ENCODE results near the gene METTL2B. TPM values are rescaled to one million over a fixed set of nuclear protein-coding genes. Genes with fewer than 3 reads are reported as not detected.
"Not testable (repeated sequence)": the region's sequence is repeated elsewhere in the genome, so short reads cannot be mapped to it uniquely, and the experiment has no call there.

METTL2B gene
- total and polyA plus RNA-seq, 2 of the 8 experiments (the other 6 are each of a cell fraction or from before 2014, with no cell fraction given) = 14.6 to 43.5 TPM

GRCh38 chr7:128537410-128537809 lies 60.9 kb downstream of the METTL2B start:
- H3K36me3 ChIP-seq (ENCODE audit: control insufficient read depth in 2 of 4, insufficient read depth in 4 of 4, low read length in 3 of 4); H3K14ac ChIP-seq (ENCODE audit: insufficient read length); POLR2A ChIA-PET (ENCODE audit: partially characterized antibody); H2AK5ac ChIP-seq (ENCODE audit: low read depth, low read length); H2BK12ac ChIP-seq (ENCODE audit: low read depth, low read length); H3K4me1 ChIP-seq (replicated peaks in 1 of 4; ENCODE audit: control insufficient read depth in 3 of 4, insufficient read depth in 4 of 4, low read length in 3 of 4); H4K8ac ChIP-seq (ENCODE audit: extremely low read depth, insufficient read depth, low read length); H3K79me1 ChIP-seq (ENCODE audit: low read depth, low read length); H2BK15ac ChIP-seq (ENCODE audit: low read length); H2AFZ ChIP-seq (ENCODE audit: low read length); H3K4ac ChIP-seq (replicated peaks; ENCODE audit: insufficient read length, low read depth, low read length); FAIRE-seq; H3K9ac ChIP-seq (replicated peaks in 1 of 4; ENCODE audit: extremely low read depth in 1 of 4, low read depth in 3 of 4, low read length in 3 of 4); H3K27me3 ChIP-seq (replicated peaks in 1 of 4; ENCODE audit: control insufficient read depth in 3 of 4, extremely low read depth in 1 of 4, insufficient read depth in 3 of 4, low read length in 3 of 4); H3K4me3 ChIP-seq (ENCODE audit: extremely low read depth in 1 of 4, insufficient read depth in 2 of 4, low read depth in 3 of 4, low read length in 4 of 4); H3K27ac ChIP-seq (ENCODE audit: low read depth, low read length); H2BK120ac ChIP-seq (replicated peaks; ENCODE audit: low read depth, low read length); H3K4me2 ChIP-seq (ENCODE audit: insufficient read depth in 1 of 2, low read depth in 2 of 2, low read length in 2 of 2); H2BK20ac ChIP-seq (ENCODE audit: low read length); H3K23ac ChIP-seq (ENCODE audit: insufficient read length); H3K9me3 ChIP-seq (ENCODE audit: insufficient read depth in 2 of 2, low read depth in 1 of 2, low read length in 1 of 2); H4K20me1 ChIP-seq (replicated peaks in 1 of 2; ENCODE audit: control insufficient read depth in 1 of 2, insufficient read depth in 2 of 2, low read length in 2 of 2); H3K23me2 ChIP-seq (ENCODE audit: low read depth, low read length); H3K56ac ChIP-seq (replicated peaks; ENCODE audit: insufficient read length, low read depth, low read length); H2BK5ac ChIP-seq (ENCODE audit: low read depth, low read length); H3K18ac ChIP-seq (ENCODE audit: extremely low read depth, low read length); H4K91ac ChIP-seq (replicated peaks; ENCODE audit: insufficient read length, low read length); H4K5ac ChIP-seq (ENCODE audit: insufficient read length, low read depth, low read length): not testable (repeated sequence)
- TF ChIP-seq CTCF (IDR thresholded peaks at IDR 0.05; ENCODE audit: control extremely low read depth in 1 of 3, insufficient read depth in 1 of 3, low read depth in 1 of 3, low read length in 3 of 3) = peak in 1 of 3 experiments; percentile 18; a peak in 1 of 4 replicates
- TF ChIP-seq RAD21 (IDR thresholded peaks at IDR 0.05 in 1 of 2, conservative IDR thresholded peaks at IDR 0.05 in 1 of 2; ENCODE audit: low read depth in 2 of 2, low read length in 2 of 2) = 0 out of 4 replicates have a peak, but pooled peaks of 1 of the 2 experiments have one; percentile 3
- peak in 1 of 2 experiments; percentile 42 for DNase-seq (ENCODE audit: low read depth in 1 of 2, low spot score in 2 of 2)
- WGBS, 2 experiments (ENCODE audit: extremely low coverage in 1 of 2, insufficient coverage in 1 of 2, insufficient read length in 1 of 2, insufficient replicate concordance in 2 of 2, low coverage in 1 of 2, low lambda C conversion rate in 2 of 2, missing lambda C conversion rate in 1 of 2) = 72% methylated on average over 7 of the region's 7 CpGs; no CpG with 5 or more reads in 1 of the 2 experiments
- CTCF ChIA-PET (ENCODE audit: partially characterized antibody) = interaction anchor here (1.3 kb wide), 1 partner anchor 63 kb away, joined by 3 read pairs; no protein-coding TSS in a partner anchor
- peaks cover 0 to 52% of the 10 kb centered on the region in 2 experiments for H3K79me2 ChIP-seq (ENCODE audit: control insufficient read depth in 1 of 2, insufficient read depth in 2 of 2, low read length in 2 of 2)
